ENCODE results near the gene HLF. TPM values are rescaled to one million over a fixed set of nuclear protein-coding genes. Genes with fewer than 3 reads are reported as not detected.

The HLF gene
- total RNA-seq, 1 donor from 2014 or later, result 0.51 TPM

DNA sequence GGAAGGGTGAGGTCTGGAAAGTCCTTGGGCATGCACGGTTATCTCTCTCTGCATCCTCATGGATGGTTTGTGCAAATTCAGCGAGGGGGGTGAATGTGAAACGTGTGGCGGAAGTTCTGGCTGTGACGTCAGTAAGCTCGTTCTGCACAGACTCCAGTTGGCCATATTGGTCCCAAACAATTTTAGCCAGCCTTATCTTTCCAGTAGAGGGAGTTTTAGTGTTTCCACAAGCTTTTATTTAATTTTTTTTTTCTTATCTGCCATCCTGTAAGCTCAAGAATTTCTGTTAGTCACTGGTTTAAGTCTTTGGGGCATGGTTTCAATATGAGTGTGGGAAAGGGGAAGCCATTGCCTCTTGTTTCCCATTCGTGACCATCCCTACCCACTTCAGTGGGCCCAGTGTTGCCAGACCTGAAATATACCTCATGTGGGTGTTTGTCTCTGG lies 39.0 kb downstream of the HLF start:
- Mint-ChIP-seq H3K4me3 (ENCODE audit: unreplicated experiment) (no peak overlapping the region), H3K4me1 (ENCODE audit: unreplicated experiment) (no peaks in the 10 kb centered on the region), H3K27ac (ENCODE audit: unreplicated experiment) (no peak overlapping the region), H3K9me3 (ENCODE audit: unreplicated experiment) (no peaks in the 10 kb centered on the region), H3K27me3 (ENCODE audit: unreplicated experiment) (peaks cover 7% of the 10 kb centered on the region), H3K36me3 (ENCODE audit: unreplicated experiment) (no peaks in the 10 kb centered on the region)
- no peak for DNase-seq (ENCODE audit: extremely low spot score, unreplicated experiment)
- TF ChIP-seq, protein P1, sequence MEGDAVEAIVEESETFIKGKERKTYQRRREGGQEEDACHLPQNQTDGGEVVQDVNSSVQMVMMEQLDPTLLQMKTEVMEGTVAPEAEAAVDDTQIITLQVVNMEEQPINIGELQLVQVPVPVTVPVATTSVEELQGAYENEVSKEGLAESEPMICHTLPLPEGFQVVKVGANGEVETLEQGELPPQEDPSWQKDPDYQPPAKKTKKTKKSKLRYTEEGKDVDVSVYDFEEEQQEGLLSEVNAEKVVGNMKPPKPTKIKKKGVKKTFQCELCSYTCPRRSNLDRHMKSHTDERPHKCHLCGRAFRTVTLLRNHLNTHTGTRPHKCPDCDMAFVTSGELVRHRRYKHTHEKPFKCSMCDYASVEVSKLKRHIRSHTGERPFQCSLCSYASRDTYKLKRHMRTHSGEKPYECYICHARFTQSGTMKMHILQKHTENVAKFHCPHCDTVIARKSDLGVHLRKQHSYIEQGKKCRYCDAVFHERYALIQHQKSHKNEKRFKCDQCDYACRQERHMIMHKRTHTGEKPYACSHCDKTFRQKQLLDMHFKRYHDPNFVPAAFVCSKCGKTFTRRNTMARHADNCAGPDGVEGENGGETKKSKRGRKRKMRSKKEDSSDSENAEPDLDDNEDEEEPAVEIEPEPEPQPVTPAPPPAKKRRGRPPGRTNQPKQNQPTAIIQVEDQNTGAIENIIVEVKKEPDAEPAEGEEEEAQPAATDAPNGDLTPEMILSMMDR (IDR thresholded peaks at IDR 0.05), result no peak

DNA sequence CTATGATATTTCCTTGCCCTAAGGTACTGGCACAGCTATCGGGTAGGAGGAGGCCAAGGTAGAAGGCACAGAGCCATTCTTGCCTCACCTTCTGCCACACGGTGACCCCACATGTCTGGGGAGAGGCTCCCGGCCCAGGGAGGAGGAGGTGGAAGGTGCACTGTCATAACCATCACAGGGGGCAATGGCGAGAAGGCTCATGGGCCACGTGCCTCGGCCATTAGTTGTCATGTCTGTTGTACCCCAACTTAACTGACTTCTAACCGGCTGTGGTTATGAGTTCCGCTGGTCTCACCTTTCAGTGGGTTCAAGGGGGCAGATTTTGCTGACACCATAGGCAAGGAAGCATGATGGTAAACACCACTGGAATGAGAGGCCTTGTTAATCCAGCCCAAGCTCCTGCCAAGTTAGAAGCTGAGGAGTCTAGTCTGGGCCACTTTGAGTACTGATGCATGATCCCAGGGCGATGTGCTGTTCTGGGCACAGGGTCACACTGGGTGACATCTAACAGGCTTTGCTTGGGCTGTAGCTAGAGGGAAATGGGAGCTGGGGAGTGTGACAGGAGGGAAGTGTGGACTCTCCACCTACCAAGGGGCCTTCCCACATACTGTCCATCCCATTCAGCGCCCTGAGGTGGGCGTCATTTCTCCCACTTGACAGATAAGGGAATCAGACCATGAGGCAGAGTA lies 39.6 kb downstream of the HLF start:
- DNase-seq (ENCODE audit: extremely low spot score, unreplicated experiment), result peak; percentile 34
- H3K4me3 Mint-ChIP-seq (ENCODE audit: unreplicated experiment), result no peak overlapping the region
- H3K4me1 Mint-ChIP-seq (ENCODE audit: unreplicated experiment), result no peaks in the 10 kb centered on the region
- no peak overlapping the region for H3K27ac Mint-ChIP-seq (ENCODE audit: unreplicated experiment)
- H3K27me3 Mint-ChIP-seq (ENCODE audit: unreplicated experiment), result peaks cover 8% of the 10 kb centered on the region
- H3K9me3 Mint-ChIP-seq (ENCODE audit: unreplicated experiment), result no peaks in the 10 kb centered on the region
- H3K36me3 Mint-ChIP-seq (ENCODE audit: unreplicated experiment), result no peaks in the 10 kb centered on the region
- TF ChIP-seq, protein P1 (IDR thresholded peaks at IDR 0.05), result no peak

DNA sequence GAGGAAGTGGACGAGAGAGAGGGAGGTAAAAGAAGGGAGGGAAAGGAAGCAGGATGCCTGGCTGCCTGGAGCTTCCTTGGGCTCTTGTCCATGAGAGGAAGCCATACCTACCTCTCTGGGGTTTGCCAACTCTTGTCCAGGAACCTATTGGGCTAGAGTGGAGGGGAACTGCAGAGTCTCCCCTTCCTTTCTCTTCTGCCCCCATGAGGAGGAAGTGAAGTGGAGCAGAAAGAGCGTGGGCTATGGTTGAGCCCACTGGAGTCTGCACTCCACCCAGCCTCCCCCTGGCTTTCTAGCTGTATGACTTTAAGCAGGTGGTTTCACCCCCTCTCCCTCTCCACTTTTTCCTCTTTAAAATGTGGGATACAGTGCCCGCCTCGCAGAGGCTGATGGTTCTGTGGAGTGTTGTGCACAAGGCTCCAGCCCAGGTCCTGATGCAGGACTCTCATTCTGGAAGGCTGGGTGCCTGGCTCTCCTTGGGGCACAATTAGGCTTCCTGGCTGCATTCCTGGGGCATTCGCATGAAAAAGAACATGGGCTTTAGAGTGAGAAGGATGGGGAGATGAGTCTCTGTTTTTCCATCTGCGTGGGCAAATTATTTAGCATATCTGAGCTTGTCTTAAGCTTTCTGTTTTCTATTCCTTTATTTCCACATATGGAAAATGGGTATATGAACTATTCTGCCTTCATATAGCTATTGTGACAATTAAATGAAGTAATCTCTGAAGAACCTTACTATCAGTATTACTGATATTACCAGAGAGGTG lies 40.7 kb downstream of the HLF start:
- Mint-ChIP-seq H3K4me1 (ENCODE audit: unreplicated experiment) (no peaks in the 10 kb centered on the region), H3K4me3 (ENCODE audit: unreplicated experiment) (no peak overlapping the region), H3K36me3 (ENCODE audit: unreplicated experiment) (no peaks in the 10 kb centered on the region), H3K9me3 (ENCODE audit: unreplicated experiment) (no peaks in the 10 kb centered on the region), H3K27me3 (ENCODE audit: unreplicated experiment) (peaks cover 5% of the 10 kb centered on the region), H3K27ac (ENCODE audit: unreplicated experiment) (no peak overlapping the region)
- DNase-seq (ENCODE audit: extremely low spot score, unreplicated experiment), result no peak
- TF ChIP-seq, protein P1 (IDR thresholded peaks at IDR 0.05), result no peak

DNA sequence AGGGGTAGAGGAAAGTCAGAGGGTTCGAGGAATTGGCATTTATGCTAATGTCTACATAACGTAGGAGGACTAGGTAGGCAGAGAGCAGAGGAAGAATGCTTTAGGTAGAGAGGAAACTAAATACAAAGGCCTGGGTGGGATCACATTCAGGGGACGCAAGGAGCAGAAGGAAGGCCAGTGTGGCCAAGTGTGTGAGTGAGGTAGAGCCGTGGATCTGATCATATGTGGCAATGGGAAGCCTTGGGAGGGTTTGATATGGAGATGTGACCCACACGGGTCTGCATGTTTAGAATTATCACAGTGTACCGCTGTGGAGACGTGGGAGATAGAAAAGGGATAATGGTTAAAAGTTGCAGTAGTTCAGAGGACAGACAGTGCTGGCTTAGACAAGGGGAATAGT lies 43.1 kb downstream of the HLF start:
- no peak overlapping the region for H3K4me3 Mint-ChIP-seq (ENCODE audit: unreplicated experiment)
- H3K9me3 Mint-ChIP-seq (ENCODE audit: unreplicated experiment), result no peaks in the 10 kb centered on the region
- no peak overlapping the region for H3K27ac Mint-ChIP-seq (ENCODE audit: unreplicated experiment)
- DNase-seq (ENCODE audit: extremely low spot score, unreplicated experiment), result no peak
- H3K36me3 Mint-ChIP-seq (ENCODE audit: unreplicated experiment), result no peaks in the 10 kb centered on the region
- TF ChIP-seq, protein P1 (IDR thresholded peaks at IDR 0.05), result no peak
- H3K27me3 Mint-ChIP-seq (ENCODE audit: unreplicated experiment), result peaks cover 6% of the 10 kb centered on the region
- no peaks in the 10 kb centered on the region for H3K4me1 Mint-ChIP-seq (ENCODE audit: unreplicated experiment)

Measured in osteocyte (in vitro differentiated cells).